Astrocyte (in vitro differentiated cells and primary cell): Measurements from ENCODE around the gene SUN2. TPM values are rescaled to one million over a fixed set of nuclear protein-coding genes. Genes with fewer than 3 reads are reported as not detected.

Experiments used
- DNase-seq: peaks from one replicate; pipeline ENCODE4 v3.0.0-alpha.2; 2010; ENCODE audit warnings: low read depth
- FAIRE-seq: peaks from 2 replicates; lab custom pipeline; 2011; peaks lifted over from hg19 to GRCh38; lab: Jason Lieb, UNC
- H2AFZ ChIP-seq: 2 replicates; pipeline ENCODE4 v1.6.0; 2012; ENCODE audit warnings: low read depth, low read length, inconsistent platforms
- H3K27ac ChIP-seq: 2 replicates; pipeline ENCODE4 v1.5.1; 2011; ENCODE audit warnings: low read depth, low read length, inconsistent platforms
- H3K27me3 ChIP-seq: 2 replicates; pipeline ENCODE4 v1.6.0; 2011; ENCODE audit warnings: low read length, inconsistent platforms; ENCODE audit not compliant: insufficient read depth
- H3K36me3 ChIP-seq: 2 replicates; pipeline ENCODE4 v1.5.1; 2011; ENCODE audit warnings: low read length, inconsistent platforms; ENCODE audit not compliant: insufficient read depth
- H3K4me1 ChIP-seq: 2 replicates; pipeline ENCODE4 v1.5.1; 2011; ENCODE audit warnings: low read length, inconsistent platforms; ENCODE audit not compliant: insufficient read depth
- H3K4me2 ChIP-seq: 2 replicates; pipeline ENCODE4 v1.6.0; 2012; ENCODE audit warnings: low read length, inconsistent platforms
- H3K4me3 ChIP-seq: 2 replicates; pipeline ENCODE4 v1.5.1; 2011; ENCODE audit warnings: low read depth, mild to moderate bottlenecking, low read length, inconsistent platforms; ENCODE audit not compliant: insufficient read depth
- H3K79me2 ChIP-seq: 2 replicates; pipeline ENCODE4 v1.6.0; 2012; ENCODE audit warnings: mild to moderate bottlenecking, low read length, inconsistent platforms; ENCODE audit not compliant: insufficient read depth
- H3K9ac ChIP-seq: 2 replicates; pipeline ENCODE4 v1.6.0; 2012; ENCODE audit warnings: mild to moderate bottlenecking, low read length, inconsistent platforms
- H3K9me3 ChIP-seq: 2 replicates; pipeline ENCODE4 v1.5.1; 2012; ENCODE audit warnings: low read depth, mild to moderate bottlenecking, low read length, inconsistent platforms; ENCODE audit not compliant: insufficient read depth
- H4K20me1 ChIP-seq: 2 replicates; pipeline ENCODE4 v1.6.0; 2012; ENCODE audit warnings: low read length, inconsistent platforms; ENCODE audit not compliant: insufficient read depth
- H3K27ac Mint-ChIP-seq: one replicate; pipeline ENCODE4 v1.8.0; 2021; ENCODE audit warnings: mild to moderate bottlenecking, mixed read lengths; ENCODE audit not compliant: unreplicated experiment
- H3K27me3 Mint-ChIP-seq: one replicate; pipeline ENCODE4 v1.8.0; 2021; ENCODE audit warnings: low read depth, mixed read lengths; ENCODE audit not compliant: unreplicated experiment
- H3K36me3 Mint-ChIP-seq: one replicate; pipeline ENCODE4 v1.8.0; 2021; ENCODE audit warnings: low read depth, mixed read lengths; ENCODE audit not compliant: unreplicated experiment
- H3K4me1 Mint-ChIP-seq: one replicate; pipeline ENCODE4 v1.8.0; 2021; ENCODE audit warnings: low read depth, mixed read lengths; ENCODE audit not compliant: unreplicated experiment
- H3K4me3 Mint-ChIP-seq: one replicate; pipeline ENCODE4 v1.8.0; 2021; ENCODE audit warnings: mild to moderate bottlenecking, moderate library complexity, mixed read lengths; ENCODE audit not compliant: unreplicated experiment
- H3K9me3 Mint-ChIP-seq: one replicate; pipeline ENCODE4 v1.8.0; 2021; ENCODE audit warnings: mild to moderate bottlenecking, mixed read lengths; ENCODE audit not compliant: unreplicated experiment
- CTCF ChIP-seq: IDR thresholded peaks from 2 replicates; pipeline ENCODE4 v1.5.1; 2011; ENCODE audit warnings: low read depth, mild to moderate bottlenecking, inconsistent platforms, low read length, moderate library complexity; ENCODE audit not compliant: insufficient read depth
- EZH2 ChIP-seq: IDR thresholded peaks from 2 replicates; pipeline ENCODE4 v1.6.1; 2012; ENCODE audit warnings: mild to moderate bottlenecking, low read length, inconsistent platforms; ENCODE audit not compliant: insufficient read depth
- total RNA-seq: library from RNA; stranded (reverse); gene quantifications from 2 replicates; pipeline ENCODE4 v1.2.1, GENCODE V29; 2021

The SUN2 gene
- total RNA-seq, 1 donor from 2014 or later: 46.5 TPM

- Mint-ChIP-seq H3K9me3 (no peaks in the 10 kb centered on the region), H3K4me3 (no peak overlapping the region), H3K4me1 (peaks cover 15% of the 10 kb centered on the region), H3K27ac (no peak overlapping the region), H3K36me3 (peaks cover 12% of the 10 kb centered on the region), H3K27me3 (peaks cover 2% of the 10 kb centered on the region)
- Histone ChIP-seq H3K9ac (peak overlapping the region; percentile 14), H4K20me1 (peaks cover 3% of the 10 kb centered on the region), H3K4me2 (peak overlapping the region; percentile 28), H2AFZ (peak overlapping the region; percentile 67), H3K9me3 (no peaks in the 10 kb centered on the region), H3K36me3 (no peaks in the 10 kb centered on the region), H3K27ac (no peak overlapping the region), H3K4me3 (no peak overlapping the region), H3K4me1 (peaks cover 27% of the 10 kb centered on the region), H3K79me2 (no peaks in the 10 kb centered on the region), H3K27me3 (no peaks in the 10 kb centered on the region)
- TF ChIP-seq CTCF (no peak), EZH2 (no peak)
- DNase-seq (no peak), FAIRE-seq (no peak)
Measured at GRCh38 chr22:38783095-38783615, 27.4 kb upstream of the SUN2 start.

GRCh38 chr22:38782402-38783094 is 26.8 kb upstream of the SUN2 start:
- Histone ChIP-seq H3K4me3 (no peak overlapping the region), H3K36me3 (no peaks in the 10 kb centered on the region), H3K4me2 (peak overlapping the region; percentile 28), H3K27ac (no peak overlapping the region), H3K9ac (peak overlapping the region; percentile 8), H3K9me3 (no peaks in the 10 kb centered on the region), H4K20me1 (peaks cover 3% of the 10 kb centered on the region), H3K27me3 (no peaks in the 10 kb centered on the region), H2AFZ (peak overlapping the region; percentile 67), H3K4me1 (peaks cover 22% of the 10 kb centered on the region), H3K79me2 (no peaks in the 10 kb centered on the region)
- peaks cover 6% of the 10 kb centered on the region for H3K27me3 Mint-ChIP-seq
- no peak overlapping the region for H3K27ac Mint-ChIP-seq
- TF ChIP-seq CTCF: no peak
- TF ChIP-seq EZH2: no peak
- peaks cover 12% of the 10 kb centered on the region for H3K36me3 Mint-ChIP-seq
- FAIRE-seq (no peak), DNase-seq (peak; percentile 84)
- H3K4me1 Mint-ChIP-seq: peaks cover 10% of the 10 kb centered on the region
- no peaks in the 10 kb centered on the region for H3K9me3 Mint-ChIP-seq
- peak overlapping the region; percentile 24 for H3K4me3 Mint-ChIP-seq

DNA sequence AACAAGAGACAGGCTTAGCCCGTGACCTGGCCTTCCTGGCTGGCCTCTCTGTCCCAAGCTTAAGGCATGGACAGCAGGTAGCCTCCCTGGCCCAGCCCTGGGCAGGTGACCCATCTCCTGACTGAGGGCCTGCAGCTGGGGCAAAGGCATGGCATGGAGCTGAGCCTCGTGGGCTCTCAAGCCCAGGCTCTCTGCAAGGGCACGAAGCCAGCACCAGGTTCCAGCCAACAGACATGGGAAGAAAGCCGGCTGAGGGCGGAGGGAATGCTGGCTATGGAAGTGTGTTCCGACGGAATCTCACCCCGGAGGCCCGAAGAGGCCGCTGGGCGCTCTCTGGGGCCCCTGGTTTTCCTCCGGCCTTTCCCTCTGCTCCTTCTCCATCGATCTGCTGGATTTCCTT is 25.2 kb upstream of the SUN2 start:
- H3K36me3 Mint-ChIP-seq: peaks cover 12% of the 10 kb centered on the region
- no peaks in the 10 kb centered on the region for H3K9me3 Mint-ChIP-seq

More for the DNA sequence above, 25.2 kb upstream of the SUN2 start:
- Histone ChIP-seq H2AFZ (no peak overlapping the region), H3K9ac (no peak overlapping the region), H4K20me1 (peaks cover 3% of the 10 kb centered on the region), H3K27me3 (no peaks in the 10 kb centered on the region), H3K27ac (no peak overlapping the region), H3K79me2 (no peaks in the 10 kb centered on the region), H3K4me1 (peaks cover 18% of the 10 kb centered on the region), H3K4me3 (no peak overlapping the region), H3K36me3 (no peaks in the 10 kb centered on the region), H3K9me3 (no peaks in the 10 kb centered on the region), H3K4me2 (no peak overlapping the region)
- H3K4me1 Mint-ChIP-seq: peaks cover 9% of the 10 kb centered on the region
- FAIRE-seq (no peak), DNase-seq (no peak)
- H3K27me3 Mint-ChIP-seq: peaks cover 6% of the 10 kb centered on the region
- TF ChIP-seq EZH2 (no peak), CTCF (no peak)
- H3K27ac Mint-ChIP-seq: no peak overlapping the region
- no peak overlapping the region for H3K4me3 Mint-ChIP-seq
